HG02588 (cell line): Measurements from ENCODE around the gene CSF2RB.

Source experiments
- ATAC-seq: cut with Tn5 transposase; IDR thresholded peaks from one replicate; pipeline ENCODE4 v1.9.1; 2021; ENCODE audit warnings: mild to moderate bottlenecking, moderate library complexity; ENCODE audit not compliant: unreplicated experiment

The CSF2RB gene

GRCh38 chr22:36913427-36914389, at the start of gene CSF2RB:
Gene CSF2RB, plus strand, starts transcription at chr22:36913628. Its CDS starts 8,580 bp downstream, at chr22:36922208.
- no peak for ATAC-seq

DNA sequence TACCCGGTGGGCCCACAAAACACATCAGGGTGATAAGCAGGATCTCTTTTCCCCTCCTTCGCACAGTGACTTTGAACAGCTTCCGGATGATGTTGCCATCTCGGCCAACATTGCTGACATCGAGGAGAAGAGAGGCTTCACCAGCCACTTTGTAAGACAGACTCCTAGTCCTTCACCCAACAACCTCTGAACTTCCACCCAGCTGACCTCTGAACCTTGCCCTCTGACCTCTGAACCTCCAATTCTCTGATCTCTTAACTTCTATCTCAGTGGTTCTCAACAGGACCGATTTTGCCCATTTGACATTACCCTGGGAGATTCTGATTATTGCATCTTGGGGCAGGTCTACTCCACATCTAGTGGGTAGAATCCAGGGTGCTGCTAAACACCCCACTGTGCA, 49.4 kb upstream of the CSF2RB start:
- ATAC-seq = no peak

- ATAC-seq = no peak
These were observed 48.8 kb upstream of the CSF2RB start for GRCh38 chr22:36864454-36865215.

GRCh38 chr22:36865346-36865745, 48.1 kb upstream of the CSF2RB start:
- no peak for ATAC-seq

DNA sequence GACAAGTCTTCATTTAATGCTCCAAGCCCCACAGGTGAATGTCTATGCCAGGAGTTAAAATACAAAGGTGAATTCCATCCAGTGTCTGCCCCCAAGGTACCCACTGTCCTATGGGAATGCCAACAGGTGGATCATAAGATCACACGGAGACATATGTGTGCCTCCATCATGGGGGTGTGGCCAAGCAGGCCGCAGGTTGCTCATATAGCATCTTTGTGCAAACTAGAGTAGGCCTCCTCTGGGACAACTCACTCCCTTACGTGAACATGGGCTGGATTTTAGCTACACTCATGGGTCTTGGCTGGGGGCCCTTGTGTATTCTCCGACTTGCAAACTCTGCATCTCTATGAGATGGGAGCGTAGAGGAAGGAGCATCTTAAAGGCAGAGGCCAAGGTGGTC, 45.7 kb upstream of the CSF2RB start:
- ATAC-seq = no peak

GRCh38 chr22:36868546-36869181, 44.8 kb upstream of the CSF2RB start:
- no peak for ATAC-seq

GRCh38 chr22:36870250-36870649, 43.2 kb upstream of the CSF2RB start:
- no peak for ATAC-seq

DNA sequence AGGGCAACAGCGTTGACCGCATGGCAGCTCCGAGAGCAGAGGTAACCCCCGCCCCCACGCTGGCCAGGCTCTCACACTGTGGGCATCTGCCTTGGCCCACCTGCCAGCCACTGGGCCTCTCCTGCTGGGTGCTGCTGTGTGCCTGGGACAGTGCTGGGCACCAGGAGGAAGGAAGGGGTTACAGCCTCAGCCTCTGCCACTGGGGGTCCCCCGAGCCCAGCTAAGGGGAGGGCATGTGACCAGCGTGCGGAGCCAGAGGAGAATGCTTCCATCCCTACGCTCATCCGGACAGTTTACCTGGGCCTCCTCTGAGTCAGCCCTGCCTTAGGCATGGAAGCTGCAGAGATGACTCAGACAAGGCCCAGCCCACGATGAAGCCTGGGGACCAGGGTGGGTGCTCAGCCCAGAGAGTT, 41.8 kb upstream of the CSF2RB start:
- no peak for ATAC-seq

GRCh38 chr22:36872084-36872483, 41.3 kb upstream of the CSF2RB start:
- no peak for ATAC-seq

- ATAC-seq = no peak
These were observed 40.4 kb upstream of the CSF2RB start for GRCh38 chr22:36872866-36873498.

GRCh38 chr22:36873614-36874308, 39.7 kb upstream of the CSF2RB start:
- ATAC-seq = peak; percentile 70

- no peak for ATAC-seq
These were observed 39.1 kb upstream of the CSF2RB start for GRCh38 chr22:36874309-36874696.

DNA sequence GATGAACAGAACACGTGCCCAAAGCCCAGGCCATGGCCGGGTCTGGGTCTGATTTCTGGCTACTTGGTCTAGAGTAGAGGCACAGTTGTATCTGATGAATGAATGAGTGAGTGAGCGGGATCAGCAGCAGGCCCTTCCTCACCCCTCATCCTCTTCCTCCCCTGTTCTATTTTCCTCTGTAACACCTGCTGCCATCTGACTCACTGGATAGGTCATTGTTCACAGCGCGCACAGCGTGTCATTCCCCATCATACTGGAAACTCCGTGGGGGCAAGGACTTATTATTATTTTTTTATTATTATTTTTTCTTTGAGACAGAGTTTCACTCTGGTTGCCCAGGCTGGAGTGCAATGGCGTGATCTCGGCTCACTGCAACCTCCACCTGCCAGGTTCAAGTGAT, 38.7 kb upstream of the CSF2RB start:
- ATAC-seq = no peak

- ATAC-seq = no peak
These were observed 37.7 kb upstream of the CSF2RB start for GRCh38 chr22:36875741-36876140.

DNA sequence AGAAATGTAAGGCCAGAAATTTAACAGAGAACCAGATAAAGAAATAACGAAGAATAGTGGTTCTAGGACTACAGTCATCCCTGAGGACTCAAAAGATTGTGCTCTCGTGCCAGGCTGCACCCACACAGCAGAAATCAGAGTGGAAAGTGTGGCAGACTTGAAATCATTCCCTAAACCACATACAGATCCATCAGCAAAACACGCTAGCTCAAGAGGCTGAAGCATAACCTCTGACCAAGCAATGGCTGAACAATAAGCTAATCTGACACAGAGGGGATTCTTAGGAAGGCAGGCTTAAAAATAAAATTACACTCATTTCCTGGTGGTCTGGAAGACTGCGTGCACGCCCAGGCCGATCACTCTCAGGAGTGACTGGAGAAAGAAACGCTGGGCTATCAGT, 33.7 kb upstream of the CSF2RB start:
- no peak for ATAC-seq

- no peak for ATAC-seq
These were observed 31.8 kb upstream of the CSF2RB start for GRCh38 chr22:36881504-36882245.

DNA sequence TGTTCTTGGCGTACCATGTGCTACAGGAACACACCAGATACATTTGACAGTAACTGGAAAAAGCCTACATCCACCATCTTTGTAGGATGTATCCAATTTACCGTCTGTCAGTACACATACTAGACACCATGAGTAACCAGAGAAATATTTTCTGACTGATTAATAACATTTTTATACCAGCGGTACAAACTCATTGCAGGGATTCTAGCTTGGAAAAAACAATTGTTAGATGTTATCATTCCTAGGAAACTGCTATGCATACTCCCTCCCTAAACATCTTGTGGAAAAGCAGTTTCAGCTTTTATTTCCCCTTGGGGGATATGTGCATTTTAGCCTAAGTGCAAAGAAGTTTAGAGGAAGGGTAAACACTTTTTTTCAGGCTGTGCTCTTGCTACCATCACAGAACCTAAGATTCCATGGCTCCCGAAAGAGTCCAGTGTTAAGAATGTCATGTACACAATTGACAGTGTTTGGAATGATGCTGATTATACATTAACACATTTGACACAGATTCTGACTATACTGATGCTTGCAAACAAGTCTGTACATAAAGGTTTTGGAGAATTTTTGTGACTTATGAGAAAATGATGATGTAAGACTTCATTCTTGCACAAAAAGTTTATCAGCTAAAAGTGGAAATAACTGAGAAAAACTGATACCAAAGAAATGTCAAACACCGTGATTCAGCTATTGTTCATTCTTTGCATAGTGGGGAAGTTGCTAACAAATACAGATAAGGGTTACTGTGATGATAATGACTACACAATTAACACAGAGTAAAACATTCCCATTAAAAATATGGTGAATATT, 28.9 kb upstream of the CSF2RB start:
- no peak for ATAC-seq

DNA sequence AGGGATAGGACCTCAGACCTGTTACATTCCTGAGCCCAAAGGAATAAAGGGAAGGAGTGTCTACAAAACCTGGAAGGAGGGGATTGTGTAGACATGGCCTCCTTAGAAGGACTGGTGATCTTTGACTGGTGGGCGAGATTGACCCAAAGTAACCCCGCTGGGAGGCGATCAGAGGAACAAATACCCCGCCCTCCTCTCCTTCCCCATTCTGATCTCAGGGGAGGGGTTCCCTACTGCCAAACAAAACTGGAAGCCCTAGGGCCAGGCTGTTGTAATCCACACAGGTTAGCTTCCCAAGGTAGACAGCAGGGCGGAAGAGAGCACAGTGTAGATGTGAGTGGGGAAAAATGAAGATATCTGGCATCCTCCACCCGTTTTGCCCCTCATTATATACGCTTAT, 28.0 kb upstream of the CSF2RB start:
- ATAC-seq = no peak

DNA sequence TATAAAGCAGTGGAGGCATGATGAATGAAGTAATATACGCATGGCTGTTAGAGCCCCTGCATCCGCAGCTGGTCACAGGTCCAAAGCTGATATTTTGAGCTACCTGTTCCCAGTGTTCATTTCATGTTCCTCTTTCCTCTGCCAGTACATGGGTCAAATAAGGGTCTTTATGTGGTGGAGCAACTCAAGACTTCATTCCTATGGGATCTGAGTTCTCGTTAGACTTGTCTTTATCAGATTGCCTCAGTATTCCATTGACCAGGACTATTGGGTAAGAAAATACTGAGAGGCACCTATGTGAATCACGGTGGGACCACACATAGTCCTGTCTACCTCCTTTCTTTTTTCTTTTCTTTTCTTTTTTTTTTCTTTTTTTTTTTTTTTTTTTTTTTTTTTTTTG, 27.4 kb upstream of the CSF2RB start:
- no peak for ATAC-seq
